Activated CD4-positive, CD25-positive, alpha-beta regulatory T cell treated with anti-CD3 and anti-CD28 coated beads, Interleukin-2, amount 50 U/mL, for 72 hours (primary cell): Measurements from ENCODE around the gene THPO.

Experiments
- DNase-seq: peaks from one replicate; pipeline ENCODE4 v3.0.0; 2021

The THPO gene

GRCh38 chr3:184377882-184378445, at the start of gene THPO:
Gene THPO (minus strand): TSS chr3:184378207. CDS start chr3:184376259, 1,948 bp downstream.
- DNase-seq = no peak

- no peak for DNase-seq
Observed at GRCh38 chr3:184426691-184427141, 48.7 kb upstream of the THPO start.

GRCh38 chr3:184423561-184423960, 45.6 kb upstream of the THPO start:
- no peak for DNase-seq

DNA sequence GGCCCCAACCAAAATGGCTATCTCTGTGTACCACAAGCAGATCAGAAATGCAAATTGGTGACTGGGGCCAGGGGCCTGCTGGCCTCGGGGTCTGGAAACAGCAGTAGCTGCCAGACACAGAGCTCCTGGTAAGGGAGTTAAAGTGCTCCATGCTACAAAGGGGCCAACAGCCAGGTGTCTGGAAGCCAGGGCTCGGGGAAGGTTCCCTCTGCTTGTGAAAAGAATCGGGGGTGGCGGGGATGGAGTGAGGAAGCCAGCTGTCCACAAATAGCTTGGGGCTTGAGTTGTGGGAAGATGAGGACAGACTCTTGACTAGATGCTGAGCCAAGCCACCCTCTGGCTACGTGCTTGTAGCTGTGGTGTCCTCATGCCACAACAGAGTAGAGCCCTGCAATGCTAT, 41.2 kb upstream of the THPO start:
- DNase-seq = no peak

DNA sequence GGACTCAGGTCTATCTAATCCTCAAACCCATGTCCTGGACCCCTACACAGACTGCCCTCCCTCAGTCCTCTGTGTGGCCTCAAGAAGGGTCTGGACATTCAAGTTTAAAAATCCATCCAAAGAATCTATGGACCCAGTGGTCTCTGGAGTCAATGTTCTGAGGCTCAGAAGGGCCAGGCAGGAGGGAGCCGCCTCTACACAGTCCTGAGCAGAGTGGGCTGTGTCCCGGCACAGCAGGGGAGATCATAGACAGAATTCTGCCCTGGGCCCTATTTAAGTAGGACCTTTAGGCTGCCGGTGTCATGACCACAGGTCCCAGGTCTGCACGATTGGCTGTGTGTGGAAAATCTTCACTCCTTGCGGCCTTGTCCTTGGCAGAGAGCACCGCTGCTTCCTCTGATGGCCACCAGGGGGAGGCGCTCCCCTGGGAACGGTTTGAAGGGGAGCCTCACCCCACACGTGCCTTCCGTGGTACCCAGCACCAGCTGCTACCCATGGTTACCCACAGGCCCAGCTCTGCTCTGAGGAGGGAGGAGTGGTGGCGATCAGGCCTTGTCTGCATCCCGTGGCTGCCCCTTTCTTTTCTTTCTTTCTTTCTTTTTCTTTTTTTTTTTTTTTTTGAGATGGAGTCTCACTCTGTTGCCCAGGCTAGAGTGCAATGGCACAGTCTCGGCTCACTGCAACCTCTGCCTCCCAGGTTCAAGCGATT, 39.8 kb upstream of the THPO start:
- DNase-seq = peak; percentile 73

DNA sequence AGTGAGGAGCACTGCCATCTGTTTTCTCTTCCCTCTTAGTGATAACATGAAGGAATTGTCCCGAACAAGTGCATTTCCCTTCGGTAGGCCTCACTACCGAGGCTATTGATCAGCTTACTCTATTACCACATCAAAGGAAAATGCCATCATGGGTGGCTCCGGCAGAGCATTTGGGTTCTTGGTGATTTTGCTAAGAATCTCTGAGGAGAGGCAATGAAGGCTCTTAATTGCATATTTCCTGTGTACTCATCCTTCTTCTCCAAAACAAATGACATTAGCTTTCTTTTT, 37.1 kb upstream of the THPO start:
- no peak for DNase-seq

DNA sequence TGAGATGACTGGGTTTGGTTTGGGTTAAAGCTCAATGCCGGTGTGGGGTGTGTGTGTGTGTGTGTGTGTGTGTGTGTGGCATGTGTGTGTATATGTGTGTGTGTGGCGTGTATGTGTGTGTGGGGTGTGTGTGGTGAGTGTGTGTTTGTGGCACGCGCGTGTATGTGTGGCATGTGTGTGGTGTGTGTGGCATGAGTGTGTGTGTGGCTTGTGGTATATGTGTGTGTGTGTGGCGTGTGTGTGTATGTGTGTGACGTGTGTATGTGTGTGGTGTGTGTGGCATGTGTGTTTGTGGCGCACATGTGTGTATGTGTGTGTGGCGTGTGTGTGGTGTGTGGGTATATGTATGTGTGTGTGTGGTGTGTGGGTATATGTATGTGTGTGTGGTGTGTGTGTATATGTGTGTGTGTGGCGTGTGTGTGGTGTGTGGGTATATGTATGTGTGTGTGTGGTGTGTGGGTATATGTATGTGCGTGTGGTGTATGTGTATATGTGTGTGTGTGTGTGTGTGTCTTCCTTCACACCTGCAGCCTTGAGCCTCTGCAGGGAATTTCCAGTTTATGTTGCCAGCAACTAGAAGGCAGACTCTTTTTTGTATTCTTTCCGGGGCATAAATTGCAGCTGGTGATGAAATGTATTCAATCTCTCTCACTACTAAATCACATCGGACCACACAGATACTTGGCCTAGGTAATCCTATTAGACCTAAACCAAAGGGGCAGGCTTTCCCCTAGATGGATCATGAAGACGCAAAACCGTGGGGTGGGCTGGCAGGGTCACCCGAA, 36.6 kb upstream of the THPO start:
- no peak for DNase-seq

DNA sequence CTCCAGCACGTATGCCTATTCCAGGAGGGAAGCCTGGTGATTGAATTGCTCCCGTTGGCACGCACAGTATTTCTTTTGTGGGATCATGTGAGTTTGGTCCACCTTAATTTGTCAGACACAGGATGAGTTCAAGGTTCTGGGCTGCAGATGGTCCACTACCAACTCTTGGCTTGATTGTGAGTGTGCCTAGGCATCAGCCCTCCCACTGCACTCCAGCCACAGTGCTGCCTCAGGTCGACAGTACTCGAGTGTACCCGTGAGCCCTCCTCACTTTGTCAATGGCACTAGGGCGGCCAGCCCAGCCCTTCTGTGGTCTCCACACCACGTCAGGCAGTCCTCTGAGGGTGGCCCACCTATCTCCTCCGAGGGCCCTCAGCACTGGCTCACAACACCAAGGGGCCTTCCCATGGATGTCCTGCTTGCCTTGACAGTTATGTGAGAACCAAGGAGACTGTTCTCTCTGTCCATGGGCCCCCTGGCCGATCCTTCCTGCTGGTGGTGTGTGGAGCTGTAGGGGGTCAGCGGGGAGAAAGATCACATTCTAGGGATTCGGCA, 32.0 kb upstream of the THPO start:
- no peak for DNase-seq

DNA sequence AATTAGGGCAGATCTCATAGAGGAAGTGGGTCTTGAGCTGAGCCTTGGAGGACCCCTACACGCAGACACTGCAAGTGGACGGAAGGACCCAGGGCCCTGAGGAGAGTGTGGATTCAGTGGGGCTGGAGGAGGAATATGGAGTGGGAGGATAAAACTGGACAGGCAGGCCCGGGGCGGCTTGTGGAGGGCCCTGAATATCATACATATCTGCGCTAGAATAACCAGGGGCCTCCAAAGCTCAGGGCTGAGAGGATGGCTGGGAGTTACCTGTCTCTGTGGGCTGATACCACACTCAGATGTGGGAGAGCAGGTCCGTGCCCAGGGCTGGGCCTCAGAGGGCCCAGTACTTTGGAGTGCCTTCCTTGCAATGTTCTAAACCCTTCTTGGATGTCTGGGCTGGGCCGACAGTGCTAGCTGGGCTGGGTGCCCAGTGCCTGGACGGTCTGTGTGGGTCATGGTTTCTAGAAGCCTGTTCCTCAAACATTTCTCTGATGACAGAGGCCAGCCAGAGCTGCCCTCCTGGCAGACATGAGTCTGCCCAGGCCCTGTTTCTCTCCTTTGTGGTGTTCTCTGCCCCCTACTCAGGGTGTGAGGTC, 31.4 kb upstream of the THPO start:
- DNase-seq = no peak

DNA sequence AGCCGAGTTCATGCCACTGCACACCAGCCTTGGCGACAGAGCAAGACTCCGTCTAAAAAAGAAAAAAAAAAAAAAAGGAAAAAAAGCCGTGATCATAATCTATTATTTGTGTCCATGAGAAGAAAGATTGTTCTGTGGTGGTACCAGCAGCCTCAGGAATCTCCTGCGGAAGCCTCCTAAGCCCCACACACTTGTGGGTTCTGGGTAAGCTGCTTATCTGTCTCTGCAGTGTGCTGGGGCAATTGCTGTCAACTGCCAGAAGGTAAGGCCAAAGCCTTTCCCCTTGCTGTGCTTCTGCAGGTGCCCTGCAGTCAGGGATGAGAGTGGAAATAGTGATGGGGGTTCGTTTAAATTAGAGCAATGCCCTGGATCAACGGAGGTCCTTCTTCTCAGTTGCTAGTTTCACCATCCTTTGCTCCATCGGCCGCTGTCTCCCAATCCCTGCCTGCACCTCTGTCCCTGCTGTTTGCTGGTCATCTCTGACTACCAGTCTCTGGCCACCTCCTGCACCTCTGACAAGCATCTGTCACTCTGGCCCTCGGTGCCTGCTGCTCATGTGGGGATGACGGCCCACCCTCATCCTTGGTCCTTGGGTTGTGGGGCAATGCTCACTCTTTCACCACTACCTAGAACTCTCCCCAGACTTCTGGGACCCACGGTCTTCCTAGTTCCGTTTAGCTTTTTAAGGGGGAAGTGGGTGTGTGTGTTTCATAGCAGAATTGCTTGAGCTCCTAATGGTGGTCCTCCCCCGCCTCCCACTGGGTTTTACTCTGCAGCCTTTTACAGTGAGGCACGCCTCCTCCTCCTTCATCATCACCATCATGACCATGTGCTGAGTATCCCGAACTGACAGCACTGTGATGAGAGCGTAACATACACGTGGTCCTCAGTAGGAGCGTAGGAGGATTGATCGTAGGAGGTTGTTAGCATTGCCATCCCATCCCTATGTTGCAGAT, 27.3 kb upstream of the THPO start:
- DNase-seq = no peak

GRCh38 chr3:184399410-184399809, 21.4 kb upstream of the THPO start:
- no peak for DNase-seq

DNA sequence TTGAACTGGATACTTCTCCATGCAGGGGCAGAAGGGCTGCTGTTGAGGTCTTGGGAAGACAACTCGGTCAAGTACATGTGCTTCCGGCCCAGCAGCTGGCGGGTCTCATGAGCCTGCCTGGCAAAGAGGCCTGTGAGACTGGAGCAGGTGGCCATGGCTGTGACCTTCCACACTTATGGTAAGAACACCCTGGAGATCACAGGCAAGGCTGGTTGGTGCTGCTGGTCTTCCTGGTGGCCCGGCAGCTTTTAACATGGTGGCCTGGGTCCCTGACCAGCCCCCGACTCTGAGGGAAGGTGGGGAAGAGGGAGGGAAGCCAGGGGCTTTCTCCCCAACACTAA, 17.3 kb upstream of the THPO start:
- DNase-seq = no peak

GRCh38 chr3:184391266-184391665, 13.3 kb upstream of the THPO start:
- no peak for DNase-seq

DNA sequence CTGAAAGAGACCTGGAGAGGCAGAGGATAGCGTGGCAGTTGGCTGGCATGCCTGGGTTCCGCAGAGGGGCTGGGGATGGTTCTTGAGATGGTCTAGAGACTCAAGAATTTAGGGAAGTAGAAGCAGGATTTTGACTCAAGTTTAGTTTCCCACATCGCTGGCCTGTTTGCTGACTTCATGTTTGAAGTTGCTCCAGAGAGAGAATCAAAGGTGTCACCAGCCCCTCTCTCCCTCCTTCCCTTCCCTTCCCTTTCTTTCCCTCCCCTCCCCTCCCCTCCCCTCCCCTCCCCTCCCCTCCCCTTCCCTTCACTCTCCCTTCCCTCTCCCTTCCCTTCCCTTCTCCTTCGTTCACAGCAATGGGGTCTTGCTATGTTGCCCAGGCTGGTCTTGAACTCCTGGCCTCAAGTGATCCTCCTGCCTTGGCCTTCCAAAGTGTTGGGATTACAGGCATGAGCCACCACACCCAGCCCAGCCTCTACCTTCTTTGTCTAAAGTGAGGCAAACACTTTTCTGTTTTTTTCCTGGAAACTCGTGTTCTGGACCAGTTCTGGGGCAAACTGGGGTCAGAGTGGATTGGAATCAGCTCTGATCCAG, 12.0 kb upstream of the THPO start:
- no peak for DNase-seq

DNA sequence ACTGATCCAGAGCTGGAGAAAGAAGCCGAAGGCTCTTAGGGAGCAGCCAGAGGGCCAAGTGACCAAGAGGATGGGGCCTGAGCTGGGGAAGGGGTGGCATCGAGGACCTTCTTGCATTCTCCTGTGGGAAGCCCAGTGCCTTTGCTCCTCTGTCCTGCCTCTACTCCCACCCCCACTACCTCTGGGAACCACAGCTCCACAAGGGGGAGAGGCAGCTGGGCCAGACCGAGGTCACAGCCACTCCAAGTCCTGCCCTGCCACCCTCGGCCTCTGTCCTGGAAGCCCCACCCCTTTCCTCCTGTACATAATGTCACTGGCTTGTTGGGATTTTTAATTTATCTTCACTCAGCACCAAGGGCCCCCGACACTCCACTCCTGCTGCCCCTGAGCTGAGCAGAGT, 11.4 kb upstream of the THPO start:
- DNase-seq = no peak

DNA sequence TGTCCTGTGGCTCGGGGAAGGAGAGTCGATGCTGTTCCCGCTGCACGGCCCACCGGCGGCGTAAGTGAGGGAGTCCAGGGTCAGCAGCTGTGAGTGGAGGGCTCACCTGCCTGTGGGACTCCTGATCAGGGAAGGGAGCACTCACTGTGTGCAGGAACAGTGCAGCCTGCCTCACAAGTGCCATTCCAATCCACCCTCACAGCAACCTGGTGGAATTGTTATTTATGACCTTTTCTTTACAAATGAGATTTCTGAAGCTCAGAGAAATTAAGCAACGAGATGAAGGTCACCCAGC, 10.9 kb upstream of the THPO start:
- no peak for DNase-seq

DNA sequence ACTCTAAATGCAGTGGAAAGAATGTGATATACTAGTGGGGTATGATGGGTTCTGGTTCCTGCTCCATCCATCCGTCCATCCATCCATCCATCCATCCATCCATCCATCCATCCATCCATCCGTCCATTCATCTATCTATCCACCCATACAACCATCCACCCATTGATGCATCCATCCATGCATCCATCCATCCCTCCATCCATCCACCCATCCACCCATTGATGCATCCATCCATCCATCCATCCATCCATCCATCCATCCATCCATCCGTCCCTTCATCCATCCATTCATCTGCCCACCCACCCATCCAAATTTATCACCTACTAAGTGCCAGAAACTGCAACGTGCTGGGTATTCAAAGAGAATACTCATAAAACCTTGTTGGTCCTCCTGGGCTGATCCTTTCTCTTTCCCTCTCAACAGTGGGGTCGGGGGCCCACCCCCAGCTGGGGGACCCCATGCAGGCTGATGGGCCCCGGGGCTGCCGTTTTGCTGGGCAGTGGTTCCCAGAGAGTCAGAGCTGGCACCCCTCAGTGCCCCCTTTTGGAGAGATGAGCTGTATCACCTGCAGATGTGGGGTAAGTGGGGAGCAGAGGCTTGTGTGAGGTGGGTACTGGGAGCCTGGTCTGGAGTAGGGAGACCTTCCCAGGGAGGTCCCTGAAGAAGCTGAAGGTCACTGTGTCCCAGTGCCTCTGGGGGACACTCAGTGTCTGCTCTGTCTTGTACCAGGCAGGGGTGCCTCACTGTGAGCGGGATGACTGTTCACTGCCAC, 10.3 kb upstream of the THPO start:
- DNase-seq = no peak

DNA sequence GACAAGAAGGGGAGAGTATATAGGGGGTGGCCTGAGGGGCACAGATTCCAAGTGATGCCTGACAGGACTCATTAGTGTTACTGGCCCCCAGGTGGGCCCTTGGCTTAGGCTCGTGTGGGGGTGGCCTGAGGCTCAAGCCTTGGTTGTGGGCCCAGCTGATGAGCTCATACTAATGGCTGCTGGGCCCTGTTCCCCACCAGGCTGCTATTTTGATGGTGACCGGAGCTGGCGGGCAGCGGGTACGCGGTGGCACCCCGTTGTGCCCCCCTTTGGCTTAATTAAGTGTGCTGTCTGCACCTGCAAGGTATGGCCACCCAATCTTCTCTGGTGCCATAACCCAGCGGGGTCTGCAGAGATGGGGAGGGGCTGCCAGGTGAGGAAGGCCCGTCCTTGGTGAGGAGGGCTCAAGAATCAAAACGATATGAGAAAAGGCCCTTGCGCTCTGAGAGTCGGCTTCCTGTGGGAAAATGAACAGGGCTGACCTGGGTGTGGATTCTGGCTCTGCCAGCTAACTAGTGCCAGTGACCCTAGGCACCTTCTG, 9.2 kb upstream of the THPO start:
- DNase-seq = no peak

DNA sequence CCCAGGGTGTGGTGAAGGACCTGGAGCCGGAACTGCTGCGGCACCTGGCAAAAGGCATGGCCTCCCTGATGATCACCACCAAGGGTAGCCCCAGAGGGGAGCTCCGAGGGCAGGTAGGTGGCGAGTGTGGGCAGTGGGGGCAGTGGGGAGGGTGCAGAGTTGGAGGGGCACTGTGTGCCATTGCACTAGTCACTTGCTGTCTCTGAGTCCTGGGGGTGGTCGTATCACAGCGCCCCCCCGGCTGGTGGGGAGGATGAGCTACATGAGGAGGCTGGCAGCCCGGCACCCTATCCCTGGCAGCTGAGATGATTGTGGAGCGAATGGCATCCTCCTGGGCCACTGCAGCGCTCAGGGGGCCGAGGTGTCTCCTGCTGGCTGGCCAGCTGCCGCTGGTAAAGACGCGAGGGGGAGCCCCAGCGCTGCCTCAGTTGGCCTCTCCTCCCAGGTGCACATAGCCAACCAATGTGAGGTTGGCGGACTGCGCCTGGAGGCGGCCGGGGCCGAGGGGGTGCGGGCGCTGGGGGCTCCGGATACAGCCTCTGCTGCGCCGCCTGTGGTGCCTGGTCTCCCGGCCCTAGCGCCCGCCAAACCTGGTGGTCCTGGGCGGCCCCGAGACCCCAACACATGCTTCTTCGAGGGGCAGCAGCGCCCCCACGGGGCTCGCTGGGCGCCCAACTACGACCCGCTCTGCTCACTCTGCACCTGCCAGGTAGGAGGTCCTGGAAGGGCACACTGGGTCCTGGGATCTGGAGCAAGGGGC, 8.2 kb upstream of the THPO start:
- no peak for DNase-seq

DNA sequence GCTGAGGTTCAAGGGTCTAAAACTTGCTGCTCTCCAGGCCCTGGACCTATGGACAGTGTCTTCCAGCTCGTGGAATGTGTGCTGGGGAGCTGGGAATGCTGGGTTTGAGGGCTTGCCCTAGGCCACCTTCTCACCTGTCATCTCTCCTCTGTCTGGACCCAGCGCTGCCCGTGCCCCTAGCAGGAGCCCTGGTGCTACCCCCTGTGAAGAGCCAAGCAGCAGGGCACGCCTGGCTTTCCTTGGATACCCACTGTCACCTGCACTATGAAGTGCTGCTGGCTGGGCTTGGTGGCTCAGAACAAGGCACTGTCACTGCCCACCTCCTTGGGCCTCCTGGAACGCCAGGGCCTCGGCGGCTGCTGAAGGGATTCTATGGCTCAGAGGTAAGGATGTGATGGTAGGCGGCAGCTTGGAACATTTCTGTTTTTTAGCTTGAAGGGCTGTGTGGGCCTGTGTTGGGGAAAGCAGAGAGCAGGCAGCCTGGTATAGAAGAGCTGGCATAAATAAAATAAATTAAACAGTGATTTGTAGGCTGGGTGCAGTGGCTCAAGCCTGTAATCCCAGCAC, 6.9 kb upstream of the THPO start:
- no peak for DNase-seq
